Measurements from ENCODE around the gene MCM5. TPM values are rescaled to one million over a fixed set of nuclear protein-coding genes. Genes with fewer than 3 reads are reported as not detected.

MCM5 gene
- total and polyA plus RNA-seq, 2 of the 13 experiments (the other 11 are each of a cell fraction or from before 2014, with no cell fraction given), result 40.2 to 93.5 TPM

DNA sequence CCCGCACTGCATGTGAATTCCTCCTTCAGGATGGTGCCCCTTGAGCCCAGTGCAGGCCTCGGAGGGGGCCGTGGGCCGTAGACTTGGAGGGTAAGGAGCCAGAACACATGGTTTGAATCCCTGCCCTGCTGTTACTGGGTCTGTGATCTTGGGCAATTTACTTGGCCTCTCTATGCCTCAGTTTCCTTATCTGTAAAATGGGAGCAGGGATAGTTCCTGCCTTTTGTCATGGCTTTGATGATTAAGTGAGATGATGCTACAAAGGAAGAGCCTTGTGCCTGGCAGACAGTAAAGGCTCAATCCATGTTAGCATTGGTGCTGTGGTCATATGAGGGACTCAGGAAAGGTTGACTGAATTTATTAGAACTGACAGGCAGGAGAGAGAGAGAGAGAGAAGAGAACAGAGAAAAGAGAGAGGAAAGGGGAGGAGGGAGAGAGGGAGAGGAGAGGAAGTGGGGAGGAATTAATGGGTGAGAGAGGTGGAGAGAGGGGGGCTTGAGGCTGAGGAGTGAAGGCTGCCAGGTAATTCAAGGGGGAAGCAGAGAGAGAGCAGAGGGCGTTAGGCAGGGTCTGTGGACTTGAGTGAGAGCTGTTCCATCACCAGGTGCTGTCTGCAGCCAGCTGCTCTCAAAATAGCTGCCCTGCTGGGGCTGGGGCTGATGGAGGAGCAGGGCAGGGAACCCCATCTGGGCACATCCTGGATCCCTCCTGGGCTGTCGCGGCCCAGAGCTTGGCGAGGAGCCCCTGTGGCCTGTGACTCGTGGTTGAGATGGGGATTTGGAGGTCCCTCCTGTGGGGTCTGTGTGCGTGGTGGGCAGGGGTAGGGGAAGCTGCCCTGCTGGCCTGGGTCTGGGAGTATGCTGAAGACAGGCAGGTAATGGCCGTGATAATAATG is 44.1 kb downstream of the MCM5 start:
- FAIRE-seq, result no peak
- Histone ChIP-seq H3K36me3 (replicated peaks in 1 of 2; ENCODE audit: control insufficient read depth in 1 of 2, insufficient read depth in 2 of 2, low read length in 2 of 2) (0 out of 5 replicates have a peak, but pooled peaks cover 0 to 4% of the 10 kb centered on the region in 2 experiments), H3K79me2 (ENCODE audit: insufficient read depth, low read length) (no peaks in the 10 kb centered on the region), H3K27me3 (ENCODE audit: control insufficient read depth in 1 of 2, insufficient read depth in 2 of 2, low read length in 2 of 2) (no peaks in the 10 kb centered on the region), H3K9ac (ENCODE audit: insufficient read depth, low read depth, low read length) (no peak overlapping the region), H3K27ac (ENCODE audit: extremely low read length, insufficient read depth, low read length) (no peak overlapping the region), H3K4me3 (replicated peaks in 1 of 3; ENCODE audit: insufficient read depth in 1 of 3, low read depth in 2 of 3, low read length in 3 of 3) (no peak overlapping the region), H2AFZ (ENCODE audit: low read length) (no peak overlapping the region), H4K20me1 (ENCODE audit: insufficient read depth, low read length) (no peaks in the 10 kb centered on the region), H3K4me2 (ENCODE audit: low read depth, low read length) (no peak overlapping the region), H3K9me3 (ENCODE audit: low read length) (no peaks in the 10 kb centered on the region), H3K4me1 (ENCODE audit: insufficient read depth, low read length) (peaks cover 7% of the 10 kb centered on the region)
- POLR2A ChIA-PET, result no interaction called here
- ATAC-seq, result no peak
- intact Hi-C loops (cut with micrococcal nuclease; ENCODE audit: unreplicated experiment) (no loop called here), in situ Hi-C loops (cut with HindIII; ENCODE audit: extremely low pct_ligation_motif_present, low pct_unique_long_range_greater_than_20kb) (loop anchor here (25.0 kb wide), 1 partner anchor 293 kb away; no protein-coding TSS in a partner anchor)
- WGBS (ENCODE audit: low lambda C conversion rate), result 79% methylated on average over 9 of the region's 11 CpGs
- CTCF ChIA-PET (ENCODE audit: low intra/inter-chr PET ratio, low total read pairs), result no interaction called here
- BruUV-seq (replicated peaks), result no TSS peak
- TF ChIP-seq ZBTB7B (CRISPR knock-in tag; IDR thresholded peaks at IDR 0.05) (no peak), DRAP1 (CRISPR knock-in tag; IDR thresholded peaks at IDR 0.05) (no peak), HMG20B (CRISPR knock-in tag; conservative IDR thresholded peaks at IDR 0.05) (no peak), ZNF629 (CRISPR knock-in tag; conservative IDR thresholded peaks at IDR 0.05) (peak; percentile 70)
- no peak for DNase-seq (ENCODE audit: low spot score)

GRCh38 chr22:35444685-35445399 is 44.9 kb downstream of the MCM5 start:
- no peaks in the 10 kb centered on the region for H3K27me3 ChIP-seq (ENCODE audit: control insufficient read depth in 1 of 2, insufficient read depth in 2 of 2, low read length in 2 of 2)
- H3K36me3 ChIP-seq (replicated peaks in 1 of 2; ENCODE audit: control insufficient read depth in 1 of 2, insufficient read depth in 2 of 2, low read length in 2 of 2), result 0 out of 5 replicates have a peak, but pooled peaks cover 0 to 4% of the 10 kb centered on the region in 2 experiments
- H3K27ac ChIP-seq (ENCODE audit: extremely low read length, insufficient read depth, low read length), result no peak overlapping the region
- H4K20me1 ChIP-seq (ENCODE audit: insufficient read depth, low read length), result no peaks in the 10 kb centered on the region
- H3K9me3 ChIP-seq (ENCODE audit: low read length), result no peaks in the 10 kb centered on the region
- FAIRE-seq (no peak), ATAC-seq (no peak), DNase-seq (ENCODE audit: low spot score) (no peak)
- in situ Hi-C loops (cut with HindIII; ENCODE audit: extremely low pct_ligation_motif_present, low pct_unique_long_range_greater_than_20kb) (loop anchor here (25.0 kb wide), 1 partner anchor 292 kb away; no protein-coding TSS in a partner anchor), intact Hi-C loops (cut with micrococcal nuclease; ENCODE audit: unreplicated experiment) (no loop called here)
- POLR2A ChIA-PET, result no interaction called here
- no peak overlapping the region for H3K9ac ChIP-seq (ENCODE audit: insufficient read depth, low read depth, low read length)
- H3K79me2 ChIP-seq (ENCODE audit: insufficient read depth, low read length), result no peaks in the 10 kb centered on the region
- H3K4me2 ChIP-seq (ENCODE audit: low read depth, low read length), result no peak overlapping the region
- CTCF ChIA-PET (ENCODE audit: low intra/inter-chr PET ratio, low total read pairs), result no interaction called here
- BruUV-seq (replicated peaks), result no TSS peak
- H2AFZ ChIP-seq (ENCODE audit: low read length), result no peak overlapping the region
- H3K4me1 ChIP-seq (ENCODE audit: insufficient read depth, low read length), result peaks cover 7% of the 10 kb centered on the region
- peak; percentile 77 for TF ChIP-seq ZNF629 (CRISPR knock-in tag; conservative IDR thresholded peaks at IDR 0.05)
- TF ChIP-seq RAD21 (CRISPR knock-in tag; IDR thresholded peaks at IDR 0.05), result no peak
- H3K4me3 ChIP-seq (replicated peaks in 1 of 3; ENCODE audit: insufficient read depth in 1 of 3, low read depth in 2 of 3, low read length in 3 of 3), result no peak overlapping the region
- 91% methylated on average over 13 of the region's 13 CpGs for WGBS (ENCODE audit: low lambda C conversion rate)

Data from HepG2 (cell line).